H1 (cell line): Measurements from ENCODE around the gene HSH2D. TPM values are rescaled to one million over a fixed set of nuclear protein-coding genes. Genes with fewer than 3 reads are reported as not detected.

ENCODE experiments used
- CTCF ChIA-PET: fragments of 300-600 bp; sonication (Branson Sonifier 250); formaldehyde crosslinking; loops from one replicate; lab custom pipeline; 2021; ENCODE audit not compliant: partially characterized antibody; lab: Charles Lee
- POLR2A ChIA-PET: fragments of 300-600 bp; sonication (Branson Sonifier 250); formaldehyde crosslinking; loops from one replicate; lab custom pipeline; 2021; ENCODE audit warnings: inconsistent platforms; ENCODE audit not compliant: partially characterized antibody; lab: Charles Lee
- DNase-seq, 2 experiments: peaks; one replicate each; pipeline versions ENCODE4 v3.0.0 to v3.0.0-alpha.2; 2010 to 2022; ENCODE audit warnings: low spot score in 2 of 2, low read depth in 1 of 2, mixed read lengths in 1 of 2
- FAIRE-seq: peaks from 2 replicates; lab custom pipeline; 2011; peaks lifted over from hg19 to GRCh38; lab: Jason Lieb, UNC
- H2AFZ ChIP-seq: 2 replicates; pipeline ENCODE4 v1.8.1; 2012; ENCODE audit warnings: low read length, inconsistent platforms
- H2AK5ac ChIP-seq: 2 replicates; pipeline ENCODE4 v1.6.1; 2013; ENCODE audit warnings: low read depth, low read length
- H2BK120ac ChIP-seq: replicated peaks from 2 replicates; pipeline ENCODE3; 2013; ENCODE audit warnings: low read depth, low read length, inconsistent platforms
- H2BK12ac ChIP-seq: 2 replicates; pipeline ENCODE4 v1.6.1; 2013; ENCODE audit warnings: low read depth, low read length
- H2BK15ac ChIP-seq: 2 replicates; pipeline ENCODE4 v1.6.1; 2013; ENCODE audit warnings: low read length
- H2BK20ac ChIP-seq: 2 replicates; pipeline ENCODE4 v1.6.1; 2013; ENCODE audit warnings: low read length
- H2BK5ac ChIP-seq: 2 replicates; pipeline ENCODE4 v1.6.1; 2013; ENCODE audit warnings: low read depth, low read length
- H3K14ac ChIP-seq: 2 replicates; pipeline ENCODE4 v1.6.1; 2013; ENCODE audit warnings: inconsistent platforms; ENCODE audit not compliant: insufficient read length
- H3K18ac ChIP-seq: 2 replicates; pipeline ENCODE4 v1.6.1; 2013; ENCODE audit warnings: low read length; ENCODE audit errors: extremely low read depth
- H3K23ac ChIP-seq: 2 replicates; pipeline ENCODE4 v1.6.1; 2013; ENCODE audit warnings: inconsistent platforms; ENCODE audit not compliant: insufficient read length
- H3K23me2 ChIP-seq: 2 replicates; pipeline ENCODE4 v1.6.1; 2013; ENCODE audit warnings: low read depth, low read length
- H3K27ac ChIP-seq: 2 replicates; pipeline ENCODE4 v1.6.1; 2011; ENCODE audit warnings: low read depth, low read length, inconsistent platforms
- H3K27me3 ChIP-seq, 4 experiments: replicated peaks in 1 of 4; 1 replicate in 1 of 4; 2 replicates in 3 of 4; pipeline versions ENCODE4 v1.6.1 to v1.8.1; 2011 to 2013; ENCODE audit warnings: low read length in 3 of 4, mild to moderate bottlenecking in 3 of 4, inconsistent platforms in 2 of 4, mixed read lengths in 2 of 4, moderate library complexity in 1 of 4; ENCODE audit not compliant: control insufficient read depth in 3 of 4, insufficient read depth in 3 of 4; ENCODE audit errors: extremely low read depth in 1 of 4
- H3K36me3 ChIP-seq, 4 experiments: 2 replicates each; pipeline versions ENCODE4 v1.6.1 to v1.8.1; 2011 to 2013; ENCODE audit warnings: mild to moderate bottlenecking in 4 of 4, low read length in 3 of 4, moderate library complexity in 2 of 4, control low read depth in 1 of 4, inconsistent platforms in 1 of 4; ENCODE audit not compliant: insufficient read depth in 4 of 4, control insufficient read depth in 2 of 4
- H3K4ac ChIP-seq: replicated peaks from 2 replicates; pipeline ENCODE3; 2013; ENCODE audit warnings: low read length, low read depth, mixed read lengths, inconsistent platforms; ENCODE audit not compliant: insufficient read length
- H3K4me1 ChIP-seq, 4 experiments: replicated peaks in 1 of 4; 1 replicate in 1 of 4; 2 replicates in 3 of 4; pipeline versions ENCODE4 v1.6.1 to v1.8.1; 2011 to 2013; ENCODE audit warnings: low read length in 3 of 4, inconsistent platforms in 2 of 4, mixed read lengths in 1 of 4; ENCODE audit not compliant: insufficient read depth in 4 of 4, control insufficient read depth in 3 of 4
- H3K4me2 ChIP-seq, 2 experiments: 2 replicates each; pipeline versions ENCODE4 v1.6.1 to v1.8.1; 2011 to 2013; ENCODE audit warnings: low read depth in 2 of 2, low read length in 2 of 2, control low read depth in 1 of 2, inconsistent platforms in 1 of 2, mild to moderate bottlenecking in 1 of 2; ENCODE audit not compliant: insufficient read depth in 1 of 2
- H3K4me3 ChIP-seq, 4 experiments: fragments of 200-600, 300-600 bp in 1 of 4; sonication (generic), shearing (Covaris generic), sonication (Bioruptor Twin) in 1 of 4; 2 replicates each; pipeline versions ENCODE4 v1.5.1 to v1.8.1; 2011 to 2016; ENCODE audit warnings: low read length in 4 of 4, low read depth in 3 of 4, control low read depth in 2 of 4, inconsistent platforms in 2 of 4, mild to moderate bottlenecking in 2 of 4, mixed read lengths in 1 of 4, moderate library complexity in 1 of 4; ENCODE audit not compliant: insufficient read depth in 2 of 4; ENCODE audit errors: extremely low read depth in 1 of 4
- H3K56ac ChIP-seq: replicated peaks from 2 replicates; pipeline ENCODE3; 2013; ENCODE audit warnings: low read depth, mild to moderate bottlenecking, mixed read lengths, low read length, inconsistent platforms; ENCODE audit not compliant: insufficient read length
- H3K79me1 ChIP-seq: 2 replicates; pipeline ENCODE4 v1.6.1; 2013; ENCODE audit warnings: low read depth, low read length, control low read depth
- H3K79me2 ChIP-seq, 2 experiments: 2 replicates each; pipeline versions ENCODE4 v1.6.1 to v1.8.1; 2012 to 2013; ENCODE audit warnings: low read length in 2 of 2, mild to moderate bottlenecking in 2 of 2, inconsistent platforms in 1 of 2; ENCODE audit not compliant: insufficient read depth in 2 of 2, control insufficient read depth in 1 of 2
- H3K9ac ChIP-seq, 4 experiments: replicated peaks in 1 of 4; 1 replicate in 1 of 4; 2 replicates in 3 of 4; pipeline versions ENCODE4 v1.6.1 to v1.8.1; 2011 to 2013; ENCODE audit warnings: low read depth in 3 of 4, low read length in 3 of 4, control low read depth in 2 of 4, mild to moderate bottlenecking in 2 of 4, moderate library complexity in 2 of 4, inconsistent platforms in 1 of 4; ENCODE audit errors: extremely low read depth in 1 of 4
- H3K9me3 ChIP-seq, 2 experiments: 2 replicates each; pipeline versions ENCODE4 v1.6.1 to v1.8.1; 2012 to 2013; ENCODE audit warnings: mild to moderate bottlenecking in 2 of 2, moderate library complexity in 2 of 2, control low read depth in 1 of 2, inconsistent platforms in 1 of 2, low read depth in 1 of 2, low read length in 1 of 2, mixed read lengths in 1 of 2; ENCODE audit not compliant: insufficient read depth in 2 of 2
- H4K20me1 ChIP-seq, 2 experiments: replicated peaks in 1 of 2; 2 replicates each; pipeline versions ENCODE3 to v1.8.1; 2011 to 2013; ENCODE audit warnings: inconsistent platforms in 2 of 2, low read length in 2 of 2, mild to moderate bottlenecking in 1 of 2; ENCODE audit not compliant: insufficient read depth in 2 of 2, control insufficient read depth in 1 of 2
- H4K5ac ChIP-seq: 2 replicates; pipeline ENCODE4 v1.6.1; 2013; ENCODE audit warnings: low read length, low read depth, mixed read lengths, inconsistent platforms; ENCODE audit not compliant: insufficient read length
- H4K8ac ChIP-seq: 2 replicates; pipeline ENCODE4 v1.8.0; 2013; ENCODE audit warnings: mild to moderate bottlenecking, moderate library complexity, low read length, inconsistent platforms; ENCODE audit not compliant: insufficient read depth; ENCODE audit errors: extremely low read depth
- H4K91ac ChIP-seq: replicated peaks from 2 replicates; pipeline ENCODE3; 2013; ENCODE audit warnings: low read length, mixed read lengths, inconsistent platforms; ENCODE audit not compliant: insufficient read length
- CBX5 ChIP-seq: fragments of 300-800, 300-1000 bp; sonication (generic); IDR thresholded peaks from 2 replicates; pipeline ENCODE4 v1.7.1; 2016; ENCODE audit warnings: antibody characterized with exemption, low read length, low read depth
- FOSL1 ChIP-seq: IDR thresholded peaks from 2 replicates; pipeline ENCODE4 v1.6.1; 2011; ENCODE audit warnings: mild to moderate bottlenecking, low read depth, low read length, moderate library complexity; ENCODE audit not compliant: insufficient read depth
- WGBS, 2 experiments: shearing (Covaris generic) in 1 of 2; methylation state at CpG; one replicate each; pipeline versions ENCODE4 v1.1.6 to v1.1.7; 2013 to 2015; ENCODE audit warnings: low lambda C conversion rate in 2 of 2, mixed read lengths in 2 of 2, inconsistent platforms in 1 of 2, low coverage in 1 of 2, missing lambda C conversion rate in 1 of 2; ENCODE audit not compliant: insufficient replicate concordance in 2 of 2, insufficient coverage in 1 of 2, insufficient read length in 1 of 2; ENCODE audit errors: extremely low coverage in 1 of 2, missing lambda C conversion rate in 1 of 2; 5-methylcytosine and 5-hydroxymethylcytosine counted together
- polyA plus RNA-seq, 7 experiments: library from polyadenylated mRNA; depleted of rRNA in 3 of 7; stranded (reverse) in 5 of 7; unstranded in 2 of 7; fragments of >200 nt in 5 of 7; fragments of 200-250 nt in 2 of 7; gene quantifications; 1 replicate in 5 of 7; 2 replicates in 1 of 7; 4 replicates in 1 of 7; pipeline versions ENCODE4 v1.2.1 to v1.2.3, GENCODE V29; 2011 to 2013; ENCODE audit warnings: missing spikeins in 2 of 7, mixed read lengths in 2 of 7
- total RNA-seq: library from RNA; stranded (reverse); fragmentation: NEBNext Ultra II Directional; extraction: Animal tissue kit (Norgen Biotek cat#: 25700); gene quantifications from 2 replicates; pipeline ENCODE4 v1.2.1, GENCODE V29; 2021

Gene HSH2D
- total and polyA plus RNA-seq, 2 of the 8 experiments (the other 6 are each of a cell fraction or from before 2014, with no cell fraction given) = 0.67 to 1.6 TPM

DNA sequence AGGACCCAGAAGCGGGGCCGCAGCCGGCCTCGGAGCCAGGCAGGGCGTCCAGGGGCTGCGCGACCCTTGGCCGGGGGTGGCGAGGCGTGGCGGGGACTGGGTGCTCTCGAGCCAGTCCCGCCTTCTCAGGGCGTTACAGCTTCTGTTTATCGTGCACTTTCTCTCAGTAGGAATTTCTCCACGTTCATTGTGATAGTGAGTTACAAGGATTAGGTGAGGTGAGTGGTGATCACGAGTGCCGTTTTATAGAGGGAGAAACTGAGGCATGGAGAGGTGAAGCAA is 54.8 kb downstream of the HSH2D start:
- no peak overlapping the region for H2BK12ac ChIP-seq
- H2AK5ac ChIP-seq = no peak overlapping the region
- ChIA-PET POLR2A (interaction anchor here (1.2 to 3.3 kb wide), 2 partner anchors 13 to 122 kb away, joined by 4 to 25 read pairs; partner anchors contain the start of genes FAM32A and TPM4), CTCF (interaction anchor here (0.6 kb wide), 2 partner anchors 11 to 90 kb away, joined by 3 to 5 read pairs; no protein-coding TSS in a partner anchor)
- TF ChIP-seq FOSL1 (no peak), CBX5 (no peak)
- no peak overlapping the region for H3K23ac ChIP-seq
- peaks cover 6% of the 10 kb centered on the region for H3K79me1 ChIP-seq
- peak overlapping the region; percentile 56 to 81 for H3K4me2 ChIP-seq
- no peak overlapping the region for H2BK20ac ChIP-seq
- H2AFZ ChIP-seq = no peak overlapping the region
- no peak overlapping the region for H3K4ac ChIP-seq
- 7% methylated on average over 18 of the region's 18 CpGs; no CpG with 5 or more reads in 1 of the 2 experiments for WGBS, 2 experiments
- no peak overlapping the region for H2BK120ac ChIP-seq
- H3K4me3 ChIP-seq = peak overlapping the region; percentile 73 to 92 (median 81)
- no peak overlapping the region for H3K56ac ChIP-seq
- peak overlapping the region in 3 of 4 experiments; percentile 28 to 66 (median 31); a peak in 5 of 7 replicates for H3K9ac ChIP-seq
- H4K91ac ChIP-seq = no peak overlapping the region
- peaks cover 0 to 6% of the 10 kb centered on the region in 2 experiments; a peak in 1 of 4 replicates for H3K79me2 ChIP-seq
- H2BK15ac ChIP-seq = no peak overlapping the region
- no peak for DNase-seq
- no peak for FAIRE-seq
- no peaks in the 10 kb centered on the region for H3K36me3 ChIP-seq
- no peak overlapping the region for H2BK5ac ChIP-seq
- H3K23me2 ChIP-seq = peaks cover 8% of the 10 kb centered on the region; the same call in 1 of the 2 replicates
- no peak overlapping the region for H4K8ac ChIP-seq
- H3K18ac ChIP-seq = no peak overlapping the region
- no peaks in the 10 kb centered on the region for H3K27me3 ChIP-seq
- no peak overlapping the region for H4K5ac ChIP-seq
- H3K27ac ChIP-seq = no peak overlapping the region; the same call in 1 of the 2 replicates
- no peaks in the 10 kb centered on the region for H3K9me3 ChIP-seq
- H3K4me1 ChIP-seq = no peaks in the 10 kb centered on the region; a peak in 1 of 7 replicates
- peaks cover 0 to 8% of the 10 kb centered on the region in 2 experiments for H4K20me1 ChIP-seq
- no peak overlapping the region for H3K14ac ChIP-seq
